Smooth muscle cell (in vitro differentiated cells): Measurements from ENCODE around the gene PPP1R9A. TPM values are rescaled to one million over a fixed set of nuclear protein-coding genes. Genes with fewer than 3 reads are reported as not detected.

ENCODE experiments used
- DNase-seq: peaks from one replicate; lab custom pipeline; 2025; ENCODE audit not compliant: unreplicated experiment; lab: John Stamatoyannopoulos, UW
- H2AFZ ChIP-seq: fragments of 200-600 bp; sonication (generic); 2 replicates; pipeline ENCODE4 v1.6.0; 2016; ENCODE audit warnings: antibody characterized with exemption, low read depth, mild to moderate bottlenecking
- H3F3A ChIP-seq: fragments of 200-600 bp; sonication (generic); 2 replicates; pipeline ENCODE4 v1.6.0; 2017; ENCODE audit warnings: antibody characterized with exemption, low read depth
- H3K27ac ChIP-seq: fragments of 200-600 bp; sonication (generic); 2 replicates; pipeline ENCODE4 v1.5.1; 2016; ENCODE audit warnings: low read depth, mild to moderate bottlenecking
- H3K27me3 ChIP-seq: fragments of 200-600 bp; sonication (generic); 2 replicates; pipeline ENCODE4 v1.6.1; 2016; ENCODE audit warnings: low read depth, mild to moderate bottlenecking
- H3K36me3 ChIP-seq: fragments of 200-600 bp; sonication (generic); 2 replicates; pipeline ENCODE4 v1.5.1; 2016; ENCODE audit warnings: low read depth
- H3K4me1 ChIP-seq: fragments of 200-600 bp; sonication (generic); 2 replicates; pipeline ENCODE4 v1.5.1; 2016; ENCODE audit warnings: low read depth
- H3K4me2 ChIP-seq: fragments of 200-600 bp; sonication (generic); 2 replicates; pipeline ENCODE4 v1.6.0; 2016; ENCODE audit warnings: mild to moderate bottlenecking
- H3K4me3 ChIP-seq: fragments of 200-600 bp; sonication (generic); 2 replicates; pipeline ENCODE4 v1.5.1; 2016; ENCODE audit warnings: mild to moderate bottlenecking
- H3K79me2 ChIP-seq: fragments of 200-600 bp; sonication (generic); 2 replicates; pipeline ENCODE4 v1.6.0; 2016; ENCODE audit warnings: low read depth, mild to moderate bottlenecking
- H3K9ac ChIP-seq: fragments of 200-600 bp; sonication (generic); 2 replicates; pipeline ENCODE4 v1.6.0; 2016; ENCODE audit warnings: low read depth
- H3K9me3 ChIP-seq: fragments of 200-600 bp; sonication (generic); replicated peaks from 2 replicates; pipeline ENCODE4 v1.5.1; 2016; ENCODE audit warnings: low read depth
- H4K20me1 ChIP-seq: fragments of 200-600 bp; sonication (generic); 2 replicates; pipeline ENCODE4 v1.6.0; 2016; ENCODE audit warnings: low read depth
- CTCF ChIP-seq: fragments of 200-600 bp; sonication (generic); IDR thresholded peaks from 2 replicates; pipeline ENCODE4 v1.5.1; 2017; ENCODE audit warnings: borderline replicate concordance, mild to moderate bottlenecking, antibody characterized with exemption; ENCODE audit not compliant: insufficient read depth, poor library complexity, severe bottlenecking
- WGBS: methylation state at CpG from one replicate; pipeline ENCODE4 v1.1.7; 2016; ENCODE audit warnings: low lambda C conversion rate; 5-methylcytosine and 5-hydroxymethylcytosine counted together
- polyA plus RNA-seq: library from polyadenylated mRNA; unstranded; fragments of >200 nt; fragmentation: Nextera tagmentation; extraction: Ambion mirVana; gene quantifications from 2 replicates; pipeline ENCODE4 v1.2.1, GENCODE V29; 2016
- total RNA-seq: library from RNA; depleted of rRNA; stranded (reverse); fragments of >200 nt; gene quantifications from 2 replicates; pipeline ENCODE4 v1.2.3, GENCODE V29; 2014

The PPP1R9A gene
- total and polyA plus RNA-seq, 2 experiments from 2014 or later = 0.22 to 1.6 TPM

DNA sequence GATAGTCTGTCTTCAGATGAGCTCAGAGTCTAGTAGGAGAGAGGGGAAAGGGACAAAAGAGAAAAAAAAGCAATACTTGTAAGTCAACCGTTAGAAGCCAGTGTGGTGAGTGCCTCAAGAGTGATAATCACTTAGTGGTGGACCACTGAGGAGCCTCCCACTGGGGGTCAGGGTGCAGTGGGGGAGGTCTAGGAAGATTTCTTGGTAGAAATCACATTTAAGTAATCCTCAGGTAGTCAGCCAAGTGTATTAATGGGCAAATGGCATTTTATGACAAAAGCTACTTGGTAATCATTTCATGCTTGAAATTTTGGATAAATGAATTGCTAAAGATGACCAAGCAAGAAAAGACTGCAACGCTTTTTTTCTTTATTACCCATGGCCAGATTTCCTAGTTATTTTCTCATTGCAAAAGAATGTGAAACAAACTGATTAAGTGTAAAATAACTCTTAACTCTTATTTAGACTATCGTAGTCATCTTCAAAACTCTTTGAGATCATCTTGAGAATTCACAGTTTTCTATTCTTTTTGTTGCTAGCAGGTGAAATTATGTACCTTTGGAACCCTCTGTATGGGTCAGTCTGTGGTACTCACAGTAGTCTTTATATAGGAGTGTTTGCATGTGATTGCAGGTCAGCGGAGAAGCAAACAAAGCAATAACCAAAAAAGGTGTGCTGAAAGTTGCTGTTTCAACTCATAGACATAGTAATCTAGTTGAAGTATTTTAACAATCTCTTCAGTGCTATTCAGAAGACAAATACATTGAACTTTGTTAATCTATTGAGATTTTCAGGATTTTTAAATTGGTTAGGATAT is 63.9 kb downstream of the PPP1R9A start:
- no peak for DNase-seq
- WGBS = 71% methylated on average over 4 of the region's 4 CpGs
- no peak overlapping the region for H3K4me2 ChIP-seq

GRCh38 chr7:94972296-94972695 is 64.9 kb downstream of the PPP1R9A start:
- no peak overlapping the region for H3K4me2 ChIP-seq
- H3K27ac ChIP-seq = no peak overlapping the region
- H3K4me3 ChIP-seq = no peak overlapping the region
- WGBS = 58% methylated on average over 2 of the region's 2 CpGs
- H3K36me3 ChIP-seq = no peaks in the 10 kb centered on the region
- H3K4me1 ChIP-seq = peaks cover 11% of the 10 kb centered on the region
- TF ChIP-seq CTCF = no peak
- H3K9me3 ChIP-seq = no peaks in the 10 kb centered on the region
- no peaks in the 10 kb centered on the region for H4K20me1 ChIP-seq
- no peak overlapping the region for H3K9ac ChIP-seq
- H3K27me3 ChIP-seq = no peaks in the 10 kb centered on the region
- no peaks in the 10 kb centered on the region for H3F3A ChIP-seq
- H3K79me2 ChIP-seq = no peaks in the 10 kb centered on the region
- no peak for DNase-seq
- no peak overlapping the region for H2AFZ ChIP-seq

More for the DNA sequence above, 63.9 kb downstream of the PPP1R9A start:
- Histone ChIP-seq H3K27me3 (no peaks in the 10 kb centered on the region), H3K79me2 (no peaks in the 10 kb centered on the region), H3K27ac (no peak overlapping the region), H4K20me1 (no peaks in the 10 kb centered on the region), H3K9ac (no peak overlapping the region), H3F3A (no peaks in the 10 kb centered on the region), H3K4me3 (no peak overlapping the region), H3K9me3 (no peaks in the 10 kb centered on the region), H3K36me3 (no peaks in the 10 kb centered on the region), H3K4me1 (peaks cover 11% of the 10 kb centered on the region), H2AFZ (no peak overlapping the region)
- TF ChIP-seq CTCF = no peak

DNA sequence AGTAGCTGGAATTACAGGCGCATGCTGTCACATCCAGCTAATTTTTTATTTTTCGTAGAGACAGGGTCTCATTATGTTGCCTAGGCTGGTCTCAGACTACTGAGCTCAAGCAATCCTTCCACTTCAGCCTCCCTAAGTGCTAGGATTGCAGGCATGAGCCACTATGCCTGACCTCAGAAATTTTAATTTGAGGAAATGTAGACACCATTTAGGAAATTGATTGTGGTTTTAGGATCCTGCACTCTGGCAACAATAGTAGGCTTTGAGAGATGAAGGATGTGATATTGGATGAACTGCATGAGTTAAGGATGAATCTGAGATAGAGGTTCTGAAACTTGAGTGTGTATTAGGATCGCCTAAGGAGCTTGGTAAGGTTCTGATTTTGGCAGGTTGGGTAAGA is 66.5 kb downstream of the PPP1R9A start:
- Histone ChIP-seq H3K79me2 (no peaks in the 10 kb centered on the region), H3F3A (no peaks in the 10 kb centered on the region), H3K9ac (no peak overlapping the region), H3K9me3 (no peaks in the 10 kb centered on the region), H3K36me3 (no peaks in the 10 kb centered on the region), H3K27ac (no peak overlapping the region), H2AFZ (no peak overlapping the region), H3K4me3 (no peak overlapping the region), H3K4me2 (no peak overlapping the region), H3K27me3 (no peaks in the 10 kb centered on the region), H3K4me1 (peaks cover 11% of the 10 kb centered on the region), H4K20me1 (no peaks in the 10 kb centered on the region)
- no peak for TF ChIP-seq CTCF
- WGBS = 95% methylated on average over 3 of the region's 3 CpGs
- no peak for DNase-seq

DNA sequence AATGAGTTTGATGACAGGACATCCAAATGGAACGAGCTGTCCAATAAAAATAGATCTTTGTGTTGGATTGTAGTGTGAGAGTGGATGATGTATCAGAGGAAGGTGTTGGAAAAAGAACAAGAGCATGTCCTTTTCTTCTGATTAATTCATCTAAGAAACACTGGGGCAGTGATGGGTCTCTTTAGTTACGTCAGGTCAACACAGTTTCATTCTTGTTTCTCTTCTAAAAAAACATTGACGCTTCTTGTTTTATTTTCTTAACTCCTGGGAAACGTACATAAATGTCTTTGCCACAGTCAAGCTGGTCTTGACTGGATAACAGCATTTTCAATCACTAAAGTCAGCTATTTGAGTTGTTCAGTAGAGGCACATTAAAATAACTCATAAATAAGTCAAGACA is 67.0 kb downstream of the PPP1R9A start:
- no peaks in the 10 kb centered on the region for H3F3A ChIP-seq
- no peak for TF ChIP-seq CTCF
- 93% methylated on average over 4 of the region's 4 CpGs for WGBS

More for the DNA sequence above, 67.0 kb downstream of the PPP1R9A start:
- Histone ChIP-seq H3K9me3 (no peaks in the 10 kb centered on the region), H4K20me1 (no peaks in the 10 kb centered on the region), H3K4me3 (no peak overlapping the region), H2AFZ (no peak overlapping the region), H3K27ac (no peak overlapping the region), H3K4me2 (no peak overlapping the region), H3K4me1 (peaks cover 11% of the 10 kb centered on the region), H3K36me3 (no peaks in the 10 kb centered on the region), H3K79me2 (no peaks in the 10 kb centered on the region), H3K27me3 (no peaks in the 10 kb centered on the region), H3K9ac (no peak overlapping the region)
- DNase-seq = no peak
